ENCODE results near the gene UROS.

The UROS gene

GRCh38 chr10:125797424-125797823, 25.6 kb downstream of the UROS start:
- Histone ChIP-seq H3K4me3 (replicated peaks; ENCODE audit: insufficient read depth, low read length) (no peak overlapping the region), H3K27ac (replicated peaks) (no peak overlapping the region), H3K27me3 (ENCODE audit: insufficient read depth, poor library complexity, severe bottlenecking) (no peaks in the 10 kb centered on the region)
- DNase-seq (ENCODE audit: low read depth in 1 of 2, low spot score in 1 of 2), result no peak
- TF ChIP-seq REST (IDR thresholded peaks at IDR 0.05; ENCODE audit: insufficient replicate concordance, low read depth), result no peak
- no peak for TF ChIP-seq POLR2AphosphoS5 (IDR thresholded peaks at IDR 0.05; ENCODE audit: low read depth)
- TF ChIP-seq, protein P1, sequence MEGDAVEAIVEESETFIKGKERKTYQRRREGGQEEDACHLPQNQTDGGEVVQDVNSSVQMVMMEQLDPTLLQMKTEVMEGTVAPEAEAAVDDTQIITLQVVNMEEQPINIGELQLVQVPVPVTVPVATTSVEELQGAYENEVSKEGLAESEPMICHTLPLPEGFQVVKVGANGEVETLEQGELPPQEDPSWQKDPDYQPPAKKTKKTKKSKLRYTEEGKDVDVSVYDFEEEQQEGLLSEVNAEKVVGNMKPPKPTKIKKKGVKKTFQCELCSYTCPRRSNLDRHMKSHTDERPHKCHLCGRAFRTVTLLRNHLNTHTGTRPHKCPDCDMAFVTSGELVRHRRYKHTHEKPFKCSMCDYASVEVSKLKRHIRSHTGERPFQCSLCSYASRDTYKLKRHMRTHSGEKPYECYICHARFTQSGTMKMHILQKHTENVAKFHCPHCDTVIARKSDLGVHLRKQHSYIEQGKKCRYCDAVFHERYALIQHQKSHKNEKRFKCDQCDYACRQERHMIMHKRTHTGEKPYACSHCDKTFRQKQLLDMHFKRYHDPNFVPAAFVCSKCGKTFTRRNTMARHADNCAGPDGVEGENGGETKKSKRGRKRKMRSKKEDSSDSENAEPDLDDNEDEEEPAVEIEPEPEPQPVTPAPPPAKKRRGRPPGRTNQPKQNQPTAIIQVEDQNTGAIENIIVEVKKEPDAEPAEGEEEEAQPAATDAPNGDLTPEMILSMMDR (IDR thresholded peaks at IDR 0.05; ENCODE audit: insufficient read depth, low read length), result no peak
- no peak for TF ChIP-seq SPI1 (IDR thresholded peaks at IDR 0.05; ENCODE audit: borderline replicate concordance, low read depth)
- TF ChIP-seq GABPA (IDR thresholded peaks at IDR 0.05; ENCODE audit: low read depth), result no peak

DNA sequence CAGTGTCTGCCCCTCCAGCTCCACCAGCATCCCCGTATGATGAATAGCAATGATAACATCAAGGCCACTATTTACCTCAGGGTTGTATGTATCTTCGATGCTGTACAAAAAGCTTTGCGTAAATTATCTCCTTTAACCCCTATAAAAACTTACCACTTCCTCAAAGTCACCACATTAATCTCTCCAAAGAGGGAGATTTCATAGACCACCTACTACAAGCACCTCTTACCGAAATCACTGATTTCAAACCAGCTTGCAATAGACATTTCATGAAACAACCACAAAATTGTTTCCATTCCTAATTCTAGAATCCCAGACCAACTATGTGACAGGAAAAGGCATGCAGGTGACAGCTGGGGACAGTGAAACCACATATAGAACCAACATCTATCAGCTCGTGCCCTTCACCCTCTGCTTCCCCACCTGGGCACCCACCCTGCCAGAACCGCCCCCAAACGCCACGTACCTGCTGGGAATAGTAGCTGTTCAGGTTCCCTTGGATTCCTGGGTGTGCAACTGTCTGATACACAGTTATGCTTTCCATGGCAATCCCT, 27.3 kb downstream of the UROS start:
- Histone ChIP-seq H3K27me3 (ENCODE audit: insufficient read depth, poor library complexity, severe bottlenecking) (no peaks in the 10 kb centered on the region), H3K27ac (replicated peaks) (no peak overlapping the region), H3K4me3 (replicated peaks; ENCODE audit: insufficient read depth, low read length) (no peak overlapping the region)
- TF ChIP-seq POLR2AphosphoS5 (IDR thresholded peaks at IDR 0.05; ENCODE audit: low read depth) (no peak), SPI1 (IDR thresholded peaks at IDR 0.05; ENCODE audit: borderline replicate concordance, low read depth) (0 out of 2 replicates have a peak, but pooled peaks have one; percentile 3), GABPA (IDR thresholded peaks at IDR 0.05; ENCODE audit: low read depth) (no peak)
- TF ChIP-seq, protein P1 (IDR thresholded peaks at IDR 0.05; ENCODE audit: insufficient read depth, low read length), result no peak
- DNase-seq (ENCODE audit: low read depth in 1 of 2, low spot score in 1 of 2), result no peak

GRCh38 chr10:125795128-125795527, 27.9 kb downstream of the UROS start:
- DNase-seq (ENCODE audit: low read depth in 1 of 2, low spot score in 1 of 2), result no peak
- Histone ChIP-seq H3K27me3 (ENCODE audit: insufficient read depth, poor library complexity, severe bottlenecking) (no peaks in the 10 kb centered on the region), H3K4me3 (replicated peaks; ENCODE audit: insufficient read depth, low read length) (no peak overlapping the region), H3K27ac (replicated peaks) (no peak overlapping the region)
- no peak for TF ChIP-seq POLR2AphosphoS5 (IDR thresholded peaks at IDR 0.05; ENCODE audit: low read depth)
- TF ChIP-seq, protein P1 (IDR thresholded peaks at IDR 0.05; ENCODE audit: insufficient read depth, low read length), result no peak

GRCh38 chr10:125792342-125793300, 30.4 kb downstream of the UROS start:
- H3K4me3 ChIP-seq (replicated peaks; ENCODE audit: insufficient read depth, low read length), result no peak overlapping the region
- H3K27me3 ChIP-seq (ENCODE audit: insufficient read depth, poor library complexity, severe bottlenecking), result no peaks in the 10 kb centered on the region
- no peak for TF ChIP-seq REST (IDR thresholded peaks at IDR 0.05; ENCODE audit: insufficient replicate concordance, low read depth)
- no peak for TF ChIP-seq POLR2AphosphoS5 (IDR thresholded peaks at IDR 0.05; ENCODE audit: low read depth)
- TF ChIP-seq SPI1 (IDR thresholded peaks at IDR 0.05; ENCODE audit: borderline replicate concordance, low read depth), result no peak
- TF ChIP-seq GABPA (IDR thresholded peaks at IDR 0.05; ENCODE audit: low read depth), result no peak
- TF ChIP-seq, protein P1 (IDR thresholded peaks at IDR 0.05; ENCODE audit: insufficient read depth, low read length), result no peak
- DNase-seq (ENCODE audit: low read depth in 1 of 2, low spot score in 1 of 2), result no peak
- no peak overlapping the region for H3K27ac ChIP-seq (replicated peaks)
